IMR-90 (cell line): ENCODE results near the gene SV2B. TPM values are rescaled to one million over a fixed set of nuclear protein-coding genes. Genes with fewer than 3 reads are reported as not detected.

Source experiments
- ATAC-seq: fragments of 200-7000 bp; cut with Tn5 transposase; 2 replicates; pipeline ENCODE4 v1.9.1; 2020; ENCODE audit warnings: low read depth, mild to moderate bottlenecking, moderate library complexity
- BruUV-seq: library from RNA; stranded (reverse); fragments of 400-500 nt; replicated peaks from 2 replicates; lab custom pipeline; 2021; lab: Mats Ljungman, UMichigan
- CTCF ChIA-PET: fragments of 300-600 bp; formaldehyde crosslinking; extraction: SDS; loops from one replicate; lab custom pipeline; 2021; ENCODE audit warnings: antibody characterized with exemption; lab: Yijun Ruan, JAX
- POLR2A ChIA-PET: fragments of 300-600 bp; sonication (Branson Sonifier 250); formaldehyde crosslinking; loops from one replicate; lab custom pipeline; 2022; ENCODE audit warnings: antibody characterized with exemption; ENCODE audit not compliant: unreplicated experiment; lab: Charles Lee
- DNase-seq: peaks from one replicate; pipeline ENCODE4 v3.0.0; 2013
- H2AFZ ChIP-seq: replicated peaks from 2 replicates; pipeline ENCODE3; 2013; ENCODE audit warnings: low read length, mild to moderate bottlenecking; ENCODE audit not compliant: poor library complexity
- H2AK5ac ChIP-seq: 2 replicates; pipeline ENCODE4 v1.6.1; 2013; ENCODE audit warnings: low read depth, low read length, inconsistent platforms
- H2AK9ac ChIP-seq: replicated peaks from 2 replicates; pipeline ENCODE3; 2013; ENCODE audit warnings: mild to moderate bottlenecking, low read depth, low read length, moderate library complexity; ENCODE audit not compliant: poor library complexity
- H2BK120ac ChIP-seq: 2 replicates; pipeline ENCODE4 v1.6.1; 2013; ENCODE audit warnings: low read depth, low read length, inconsistent platforms
- H2BK15ac ChIP-seq: 3 replicates; pipeline ENCODE4 v1.6.1; 2013; ENCODE audit warnings: low read depth, low read length, inconsistent platforms
- H2BK20ac ChIP-seq: 2 replicates; pipeline ENCODE4 v1.6.1; 2013; ENCODE audit warnings: low read depth, mild to moderate bottlenecking, inconsistent platforms, low read length, moderate library complexity
- H2BK5ac ChIP-seq: 2 replicates; pipeline ENCODE4 v1.6.1; 2013; ENCODE audit warnings: mild to moderate bottlenecking, low read depth, low read length, inconsistent platforms; ENCODE audit not compliant: poor library complexity, severe bottlenecking
- H3K14ac ChIP-seq: replicated peaks from 2 replicates; pipeline ENCODE4 v1.6.1; 2013; ENCODE audit warnings: low read depth, low read length, inconsistent platforms
- H3K18ac ChIP-seq: 2 replicates; pipeline ENCODE4 v1.6.1; 2013; ENCODE audit warnings: low read depth, low read length, control low read depth
- H3K23ac ChIP-seq: 2 replicates; pipeline ENCODE4 v1.6.1; 2013; ENCODE audit warnings: low read depth, low read length, inconsistent platforms
- H3K27ac ChIP-seq: 2 replicates; pipeline ENCODE4 v1.5.1; 2013; ENCODE audit warnings: mild to moderate bottlenecking, control low read depth, low read length; ENCODE audit not compliant: insufficient read depth
- H3K27me3 ChIP-seq: 2 replicates; pipeline ENCODE4 v1.6.1; 2013; ENCODE audit warnings: low read length; ENCODE audit not compliant: control insufficient read depth, insufficient read depth
- H3K36me3 ChIP-seq: 2 replicates; pipeline ENCODE4 v1.6.1; 2013; ENCODE audit warnings: low read length, mixed read lengths; ENCODE audit not compliant: control insufficient read depth, insufficient read depth
- H3K4ac ChIP-seq: 2 replicates; pipeline ENCODE4 v1.6.1; 2013; ENCODE audit warnings: low read depth, low read length, inconsistent platforms
- H3K4me1 ChIP-seq: 2 replicates; pipeline ENCODE4 v1.6.1; 2013; ENCODE audit warnings: low read length, mixed read lengths; ENCODE audit not compliant: control insufficient read depth, insufficient read depth
- H3K4me2 ChIP-seq: 2 replicates; pipeline ENCODE4 v1.6.1; 2013; ENCODE audit warnings: low read depth, mild to moderate bottlenecking, control low read depth, low read length, moderate library complexity
- H3K4me3 ChIP-seq: 2 replicates; pipeline ENCODE4 v1.5.1; 2013; ENCODE audit warnings: low read depth, mild to moderate bottlenecking, control low read depth, low read length, moderate library complexity; ENCODE audit not compliant: insufficient read depth
- H3K56ac ChIP-seq: 2 replicates; pipeline ENCODE4 v1.6.1; 2013; ENCODE audit warnings: low read length, inconsistent platforms; ENCODE audit not compliant: insufficient read depth; ENCODE audit errors: extremely low read depth
- H3K79me1 ChIP-seq, 2 experiments: 2 replicates each; pipeline ENCODE4 v1.6.1; 2013; ENCODE audit warnings: low read length in 2 of 2, inconsistent platforms in 1 of 2, low read depth in 1 of 2
- H3K9ac ChIP-seq: 2 replicates; pipeline ENCODE4 v1.6.1; 2013; ENCODE audit warnings: low read depth, low read length, control low read depth
- H3K9me1 ChIP-seq: 2 replicates; pipeline ENCODE4 v1.6.1; 2013; ENCODE audit warnings: low read length, inconsistent platforms; ENCODE audit not compliant: insufficient read depth
- H3K9me3 ChIP-seq: 2 replicates; pipeline ENCODE4 v1.6.1; 2013; ENCODE audit warnings: low read length; ENCODE audit not compliant: control insufficient read depth, insufficient read depth
- H4K20me1 ChIP-seq: 2 replicates; pipeline ENCODE4 v1.6.1; 2013; ENCODE audit warnings: low read length, inconsistent platforms; ENCODE audit not compliant: insufficient read depth
- H4K5ac ChIP-seq: 2 replicates; pipeline ENCODE4 v1.6.1; 2013; ENCODE audit warnings: mild to moderate bottlenecking, low read depth, low read length, control low read depth
- H4K8ac ChIP-seq, 2 experiments: 2 replicates each; pipeline ENCODE4 v1.6.1; 2013; ENCODE audit warnings: low read depth in 2 of 2, low read length in 2 of 2, control low read depth in 1 of 2, inconsistent platforms in 1 of 2
- H4K91ac ChIP-seq: 2 replicates; pipeline ENCODE4 v1.6.1; 2013; ENCODE audit warnings: low read depth, low read length, inconsistent platforms; ENCODE audit not compliant: insufficient read depth
- BHLHE40 ChIP-seq: fragments of 150-350 bp; IDR thresholded peaks from 2 replicates; pipeline ENCODE4 v1.6.1; 2016; ENCODE audit warnings: mild to moderate bottlenecking, low read depth, low read length
- CEBPB ChIP-seq: IDR thresholded peaks from 2 replicates; pipeline ENCODE4 v1.6.1; 2012; ENCODE audit warnings: low read depth, low read length, improper control_type of control experiment
- FOS ChIP-seq: fragments of 150-350 bp; IDR thresholded peaks from 2 replicates; pipeline ENCODE4 v1.6.1; 2016; ENCODE audit warnings: low read depth, low read length
- MAZ ChIP-seq: IDR thresholded peaks from 2 replicates; pipeline ENCODE4 v1.6.1; 2012; ENCODE audit warnings: low read depth, mild to moderate bottlenecking, low read length, improper control_type of control experiment, moderate library complexity, borderline replicate concordance
- MXI1 ChIP-seq: IDR thresholded peaks from 2 replicates; pipeline ENCODE4 v1.6.1; 2012; ENCODE audit warnings: low read depth, mild to moderate bottlenecking, low read length, moderate library complexity, borderline replicate concordance
- NFE2L2 ChIP-seq: fragments of 150-350 bp; IDR thresholded peaks from 2 replicates; pipeline ENCODE4 v1.6.1; 2016; ENCODE audit warnings: low read depth, mild to moderate bottlenecking, low read length
- POLR2A ChIP-seq: IDR thresholded peaks from 2 replicates; pipeline ENCODE4 v1.6.1; 2012; ENCODE audit warnings: mild to moderate bottlenecking, low read depth, low read length
- RCOR1 ChIP-seq: IDR thresholded peaks from 2 replicates; pipeline ENCODE4 v1.6.1; 2012; ENCODE audit warnings: mild to moderate bottlenecking, low read length, improper control_type of control experiment; ENCODE audit not compliant: insufficient replicate concordance
- SMC3 ChIP-seq: fragments of 150-350 bp; IDR thresholded peaks from 2 replicates; pipeline ENCODE4 v1.6.1; 2016; ENCODE audit warnings: low read depth, mild to moderate bottlenecking, antibody characterized with exemption, low read length, moderate library complexity
- WGBS, 2 experiments: methylation state at CpG; one replicate each; pipeline versions ENCODE4 v1.1.5 to v1.1.7; 2013; ENCODE audit warnings: missing lambda C conversion rate in 2 of 2; ENCODE audit not compliant: insufficient read length in 1 of 2; ENCODE audit errors: extremely low coverage in 2 of 2; 5-methylcytosine and 5-hydroxymethylcytosine counted together
- dilution Hi-C: fragments of 300-500 bp; cut with HindIII; formaldehyde crosslinking; loops from one replicate; pipeline ENCODE4 v1.14.3; 2018; ENCODE audit warnings: low sequenced_read_pairs; ENCODE audit not compliant: unreplicated experiment
- in situ Hi-C: fragments of 300-500 bp; cut with MboI; formaldehyde crosslinking; loops from 3 replicates; pipeline ENCODE4 v1.14.3; 2019; ENCODE audit warnings: low sequenced_read_pairs, inconsistent platforms, mixed read lengths
- intact Hi-C: fragments of 100-400 bp; cut with micrococcal nuclease; formaldehyde crosslinking; loops from 2 replicates; pipeline ENCODE4 v1.10.0; 2022
- polyA plus RNA-seq, 3 experiments: library from polyadenylated mRNA; depleted of rRNA; stranded (reverse); fragments of >200 nt; gene quantifications; 2 replicates each; pipeline ENCODE4 v1.2.3, GENCODE V29; 2012; ENCODE audit warnings: low replicate concordance in 1 of 3
- total RNA-seq: library from RNA; depleted of rRNA; stranded (reverse); fragments of >200 nt; gene quantifications from 2 replicates; pipeline ENCODE4 v1.2.3, GENCODE V29; 2012
- TF ChIP-seq, protein P1 (sequence below): fragments of 150-350 bp; IDR thresholded peaks from 2 replicates; pipeline ENCODE4 v1.6.1; 2017; ENCODE audit warnings: mild to moderate bottlenecking, antibody characterized with exemption, low read length, low read depth

Gene SV2B
- total and polyA plus RNA-seq, 2 of the 4 experiments (the other 2 are of a cell fraction), result not detected

DNA sequence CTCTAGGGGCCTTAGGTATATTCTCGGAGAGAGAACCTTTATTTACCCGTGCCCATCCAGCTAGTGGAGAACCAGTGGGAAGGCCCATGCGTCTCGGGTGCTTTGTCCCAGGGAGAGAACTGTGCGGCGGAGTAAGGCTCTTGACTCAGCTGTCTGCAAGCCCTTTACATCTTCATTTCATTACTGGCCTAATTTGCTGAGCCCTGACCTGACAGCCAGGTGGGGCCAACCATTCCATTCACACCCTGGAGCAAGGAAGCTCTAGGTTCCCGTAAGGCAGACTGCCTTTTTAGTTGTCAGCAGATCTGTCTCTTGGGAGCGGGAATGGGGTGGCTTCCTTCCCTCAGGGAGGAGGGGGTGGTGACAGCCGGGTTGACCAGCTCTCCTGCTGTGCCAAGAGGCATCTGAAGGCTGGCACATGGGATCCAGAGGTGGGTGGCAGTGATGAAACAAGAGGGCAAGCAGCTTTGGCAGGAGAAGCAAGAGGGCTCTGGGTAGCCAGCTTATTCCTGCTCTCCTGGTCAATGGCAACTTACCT, 36.4 kb downstream of the SV2B start (continued):
- TF ChIP-seq RCOR1 (no peak), MAZ (no peak), POLR2A (no peak), BHLHE40 (no peak), FOS (no peak)

DNA sequence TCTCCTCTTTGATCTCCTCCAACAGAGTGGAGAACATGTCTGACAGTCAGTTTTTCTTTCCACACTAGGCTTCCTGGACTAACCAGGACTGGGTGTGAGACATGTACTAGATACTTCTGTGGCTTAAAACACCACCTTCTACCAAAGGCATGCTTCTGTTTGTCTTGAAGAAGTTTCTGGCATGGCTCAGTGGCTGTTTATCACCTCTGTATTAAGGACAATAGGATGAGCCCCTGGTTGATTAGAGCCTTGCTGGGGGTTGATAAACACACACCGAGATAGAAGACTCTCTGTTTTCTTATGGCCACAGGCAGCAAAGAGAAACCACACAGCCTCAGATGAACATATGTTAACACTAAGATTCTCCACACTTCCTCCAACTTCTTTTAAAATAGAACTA, 40.5 kb downstream of the SV2B start:
- Histone ChIP-seq H4K20me1 (no peaks in the 10 kb centered on the region), H3K4me2 (no peak overlapping the region), H3K9me1 (no peaks in the 10 kb centered on the region), H3K27me3 (no peaks in the 10 kb centered on the region), H3K36me3 (no peaks in the 10 kb centered on the region), H2AFZ (no peak overlapping the region), H3K79me1 (no peaks in the 10 kb centered on the region), H4K5ac (no peak overlapping the region), H2AK5ac (no peak overlapping the region), H2BK5ac (no peak overlapping the region), H2BK15ac (no peak overlapping the region), H2AK9ac (no peak overlapping the region), H3K56ac (no peak overlapping the region), H3K4ac (no peak overlapping the region), H3K9me3 (no peaks in the 10 kb centered on the region), H3K9ac (no peak overlapping the region), H3K18ac (no peak overlapping the region), H3K14ac (no peak overlapping the region), H4K91ac (no peak overlapping the region), H4K8ac (no peak overlapping the region), H3K27ac (no peak overlapping the region), H3K4me3 (no peak overlapping the region), H2BK20ac (no peak overlapping the region), H3K23ac (no peak overlapping the region), H3K4me1 (no peaks in the 10 kb centered on the region), H2BK120ac (no peak overlapping the region)
- in situ Hi-C loops, result no loop called here
- TF ChIP-seq, protein P1, sequence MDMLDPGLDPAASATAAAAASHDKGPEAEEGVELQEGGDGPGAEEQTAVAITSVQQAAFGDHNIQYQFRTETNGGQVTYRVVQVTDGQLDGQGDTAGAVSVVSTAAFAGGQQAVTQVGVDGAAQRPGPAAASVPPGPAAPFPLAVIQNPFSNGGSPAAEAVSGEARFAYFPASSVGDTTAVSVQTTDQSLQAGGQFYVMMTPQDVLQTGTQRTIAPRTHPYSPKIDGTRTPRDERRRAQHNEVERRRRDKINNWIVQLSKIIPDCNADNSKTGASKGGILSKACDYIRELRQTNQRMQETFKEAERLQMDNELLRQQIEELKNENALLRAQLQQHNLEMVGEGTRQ, result no peak
- TF ChIP-seq FOS, result no peak
- TF ChIP-seq CEBPB, result no peak
- no peak for TF ChIP-seq MXI1
- no peak for TF ChIP-seq NFE2L2
- no peak for TF ChIP-seq BHLHE40
- no peak for TF ChIP-seq SMC3
- DNase-seq (no peak), ATAC-seq (no peak)
- dilution Hi-C loops, result no loop called here
- WGBS, 2 experiments, result no CpG with 5 or more reads among the region's 1 CpG
- ChIA-PET CTCF (no interaction called here), POLR2A (no interaction called here)
- intact Hi-C loops, result no loop called here
- no TSS peak for BruUV-seq
